Right renal cortex interstitium (tissue), 3 donors: ENCODE data around the gene CD200R1. TPM values are rescaled to one million over a fixed set of nuclear protein-coding genes. Genes with fewer than 3 reads are reported as not detected.

Source experiments
- DNase-seq, 3 donors: peaks; one replicate each; pipeline ENCODE4 v3.0.0-alpha.2; 2013; ENCODE audit warnings: low read depth in 3 of 3, low spot score in 2 of 3
- polyA plus RNA-seq, 3 donors: library from polyadenylated mRNA; unstranded; fragments of 120-200 nt; gene quantifications; one replicate each; pipeline ENCODE4 v1.2.1, GENCODE V29; 2013; ENCODE audit not compliant: insufficient read length in 3 of 3

Gene CD200R1
- polyA plus RNA-seq, 3 donors: 0.90 to 1.3 (median 1.2) TPM

GRCh38 chr3:112897791-112898190 lies 77.1 kb downstream of the CD200R1 start:
- no peak for DNase-seq

DNA sequence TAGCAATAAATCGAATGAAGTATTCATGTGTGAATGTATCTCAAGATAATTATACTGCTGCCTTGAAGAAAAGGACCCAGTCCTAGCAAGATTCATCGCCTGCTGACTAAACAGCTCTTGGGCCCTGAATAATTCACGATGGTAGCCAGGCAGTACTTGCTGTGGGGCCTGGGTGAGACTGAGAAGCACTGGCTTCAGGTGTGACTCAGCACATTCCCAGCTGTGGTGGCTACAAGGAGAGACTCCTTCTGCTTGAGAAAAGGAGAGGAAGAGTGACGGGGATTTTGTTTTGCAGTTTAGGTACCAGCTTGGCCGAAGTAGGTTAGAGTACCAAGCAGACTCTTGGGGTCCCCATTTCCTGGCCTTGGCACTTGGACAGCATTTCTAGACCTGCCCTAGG lies 80.6 kb downstream of the CD200R1 start:
- DNase-seq: no peak

GRCh38 chr3:112889357-112889756 lies 85.5 kb downstream of the CD200R1 start:
- no peak for DNase-seq

DNA sequence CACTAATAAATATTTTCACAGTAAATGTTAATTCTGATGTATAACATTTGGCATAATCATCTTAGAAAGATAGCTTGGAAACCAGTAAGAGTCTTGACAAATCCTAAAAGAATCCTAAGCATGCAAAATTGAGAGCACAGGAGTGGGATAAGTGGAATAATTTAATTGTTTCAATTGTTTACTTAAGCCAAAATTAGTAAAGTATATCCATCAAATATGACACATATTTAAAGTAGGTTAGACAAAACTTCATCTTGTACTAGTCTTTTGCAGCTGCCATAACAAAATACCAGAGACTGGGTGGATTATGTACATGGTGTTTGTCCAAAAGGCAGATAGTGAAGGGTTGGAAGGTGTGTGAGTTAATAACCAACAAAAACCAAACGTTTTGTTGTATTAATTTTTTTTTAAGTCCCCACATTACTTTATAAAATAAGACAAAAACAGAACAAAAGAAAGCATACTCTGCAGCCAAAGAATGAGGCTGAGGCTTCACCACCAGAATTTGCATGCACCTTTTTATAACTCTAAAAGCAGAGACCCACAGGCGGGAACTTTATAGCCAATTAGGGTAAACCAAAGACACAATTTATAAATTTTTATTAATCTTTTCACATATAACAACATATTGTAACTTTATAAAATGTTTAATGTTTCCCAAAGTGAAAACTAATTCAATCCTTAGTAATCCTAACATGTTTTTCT lies 86.4 kb downstream of the CD200R1 start:
- no peak for DNase-seq

DNA sequence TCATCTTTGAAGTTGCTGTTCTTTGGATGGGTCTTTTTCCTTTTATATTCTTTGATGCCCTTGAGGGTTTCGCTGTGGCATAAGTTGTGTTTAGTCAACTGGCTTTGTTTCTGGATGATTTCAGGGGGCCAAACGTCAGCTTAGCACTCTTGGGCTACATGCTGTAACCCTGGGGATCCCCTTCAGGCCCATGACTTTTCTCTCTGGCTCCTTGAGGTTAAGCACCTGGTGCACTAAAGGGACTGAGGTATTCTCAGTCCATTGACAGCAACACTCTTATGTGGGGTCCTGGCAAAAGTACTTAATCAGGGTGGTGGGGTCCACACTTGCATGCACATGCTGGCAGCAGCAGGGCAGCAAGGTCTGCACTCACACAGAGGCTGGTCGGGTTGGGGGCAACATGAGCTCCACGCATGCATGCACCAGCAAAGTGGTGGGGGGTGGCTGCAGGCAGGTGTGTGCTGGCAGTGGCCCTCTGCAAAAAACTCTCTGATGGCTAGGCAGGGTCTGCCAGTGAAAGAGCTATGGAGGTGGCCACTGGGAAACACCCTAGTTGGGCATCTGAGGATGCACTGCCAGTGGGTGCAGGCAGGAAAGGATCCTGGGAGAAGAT lies 90.1 kb downstream of the CD200R1 start:
- DNase-seq: no peak

DNA sequence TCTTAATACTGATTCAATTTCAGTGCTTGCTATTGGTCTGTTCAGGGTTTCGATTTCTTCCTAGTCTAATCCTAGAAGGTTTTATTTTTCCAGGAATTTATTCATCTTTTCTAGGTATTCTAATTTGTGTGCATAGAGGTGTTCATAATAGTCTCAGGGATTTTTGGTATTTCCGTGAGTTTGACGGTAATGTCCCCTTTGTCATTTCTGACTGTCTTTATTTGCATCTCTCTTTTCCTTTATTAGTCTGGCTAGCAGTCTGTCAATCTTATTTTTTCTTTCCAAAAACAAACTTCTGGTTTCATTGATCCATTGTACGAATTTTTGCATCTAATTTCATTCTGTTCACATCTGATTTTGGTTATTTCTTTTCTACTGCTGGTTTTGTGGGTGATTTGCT lies 93.0 kb downstream of the CD200R1 start:
- DNase-seq: no peak

DNA sequence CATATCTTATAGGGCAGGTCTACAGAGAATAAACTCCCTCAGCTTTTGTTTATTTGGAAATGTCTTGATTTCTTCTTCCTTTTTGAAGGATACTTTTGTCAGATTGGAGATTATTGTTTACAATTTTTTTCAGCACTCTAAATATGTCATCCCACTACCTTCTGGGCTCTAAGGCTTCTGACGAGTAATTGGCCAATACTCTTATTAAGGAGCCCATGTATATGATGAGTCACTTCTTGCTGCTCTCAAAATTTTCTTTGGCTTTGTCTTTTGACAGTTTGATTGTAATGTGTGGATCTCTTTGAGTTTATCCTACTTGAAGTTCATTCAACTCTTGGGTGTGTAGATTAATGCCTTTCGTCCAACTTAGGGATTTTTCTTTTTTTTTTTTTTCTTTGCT lies 99.3 kb downstream of the CD200R1 start:
- DNase-seq: no peak

DNA sequence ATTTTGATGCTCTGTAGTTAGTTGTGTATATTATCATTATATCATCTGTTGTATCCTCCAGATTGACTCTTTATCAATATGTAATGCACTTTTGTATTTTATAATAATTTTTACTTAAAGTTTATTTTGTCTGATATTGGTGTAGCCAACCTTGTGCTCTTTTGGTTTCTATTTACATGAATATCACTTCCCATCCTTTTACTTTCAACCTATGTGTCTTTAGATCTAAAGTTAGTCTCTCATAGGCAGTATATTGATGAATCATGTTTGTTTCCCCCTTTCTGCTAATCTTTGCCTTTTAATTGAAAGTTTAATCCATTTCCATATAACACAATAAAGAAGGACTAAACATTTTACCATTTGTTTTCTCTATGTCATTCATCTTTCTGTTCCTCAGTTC lies 100.2 kb downstream of the CD200R1 start:
- no peak for DNase-seq

DNA sequence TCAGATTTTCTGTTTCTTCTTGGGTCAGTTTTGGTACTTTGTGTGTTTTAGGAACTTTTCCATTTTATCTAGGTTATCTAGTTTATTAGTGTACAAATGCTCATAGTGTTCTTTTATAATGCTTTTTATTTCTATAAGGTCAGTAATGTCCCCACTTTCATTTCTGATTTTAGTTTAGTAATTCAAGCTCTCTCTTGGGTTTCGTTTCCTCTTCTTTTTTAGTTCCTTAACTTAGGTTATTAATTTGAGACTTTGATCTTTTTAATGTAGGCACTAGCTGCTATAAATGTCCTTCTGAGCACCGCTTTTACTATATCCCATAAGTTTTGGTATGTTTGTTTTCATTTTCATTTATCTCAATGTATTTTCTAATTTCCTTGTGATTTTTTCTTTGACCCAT lies 101.3 kb downstream of the CD200R1 start:
- no peak for DNase-seq

GRCh38 chr3:112871735-112872134 lies 103.2 kb downstream of the CD200R1 start:
- DNase-seq: no peak

Other genes starting within 250 kb of the CD200R1 start
- gene CD200R1L, start 128.2 kb downstream of the CD200R1 start, polyA plus RNA-seq: not detected
- 10 to 100 TPM; 20.3 to 25.7 (median 24.6) TPM for gene GTPBP8, start 15.9 kb upstream of the CD200R1 start, polyA plus RNA-seq
- 10 to 100 TPM; 18.9 to 24.0 (median 23.9) TPM for gene BOC, start 236.5 kb upstream of the CD200R1 start, polyA plus RNA-seq